ENCODE measurements around the gene ALDH7A1. TPM values are rescaled to one million over a fixed set of nuclear protein-coding genes. Genes with fewer than 3 reads are reported as not detected.
"Not testable (repeated sequence)": the region's sequence is repeated elsewhere in the genome, so short reads cannot be mapped to it uniquely, and the experiment has no call there.

The ALDH7A1 gene
- total RNA-seq, 1 donor from 2014 or later = 30.5 TPM

GRCh38 chr5:126633552-126633951 lies 38.5 kb upstream of the ALDH7A1 start:
- TF ChIP-seq, protein P1, sequence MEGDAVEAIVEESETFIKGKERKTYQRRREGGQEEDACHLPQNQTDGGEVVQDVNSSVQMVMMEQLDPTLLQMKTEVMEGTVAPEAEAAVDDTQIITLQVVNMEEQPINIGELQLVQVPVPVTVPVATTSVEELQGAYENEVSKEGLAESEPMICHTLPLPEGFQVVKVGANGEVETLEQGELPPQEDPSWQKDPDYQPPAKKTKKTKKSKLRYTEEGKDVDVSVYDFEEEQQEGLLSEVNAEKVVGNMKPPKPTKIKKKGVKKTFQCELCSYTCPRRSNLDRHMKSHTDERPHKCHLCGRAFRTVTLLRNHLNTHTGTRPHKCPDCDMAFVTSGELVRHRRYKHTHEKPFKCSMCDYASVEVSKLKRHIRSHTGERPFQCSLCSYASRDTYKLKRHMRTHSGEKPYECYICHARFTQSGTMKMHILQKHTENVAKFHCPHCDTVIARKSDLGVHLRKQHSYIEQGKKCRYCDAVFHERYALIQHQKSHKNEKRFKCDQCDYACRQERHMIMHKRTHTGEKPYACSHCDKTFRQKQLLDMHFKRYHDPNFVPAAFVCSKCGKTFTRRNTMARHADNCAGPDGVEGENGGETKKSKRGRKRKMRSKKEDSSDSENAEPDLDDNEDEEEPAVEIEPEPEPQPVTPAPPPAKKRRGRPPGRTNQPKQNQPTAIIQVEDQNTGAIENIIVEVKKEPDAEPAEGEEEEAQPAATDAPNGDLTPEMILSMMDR (IDR thresholded peaks at IDR 0.05; ENCODE audit: borderline replicate concordance) = no peak

GRCh38 chr5:126631920-126632319 lies 36.9 kb upstream of the ALDH7A1 start:
- no peak for DNase-seq
- Histone ChIP-seq H3K36me3 (no peaks in the 10 kb centered on the region), H3K4me3 (no peak overlapping the region), H3K27ac (replicated peaks) (no peak overlapping the region), H3K4me1 (no peaks in the 10 kb centered on the region), H3K27me3 (ENCODE audit: low read depth) (no peaks in the 10 kb centered on the region), H3K9me3 (replicated peaks) (no peaks in the 10 kb centered on the region)
- intact Hi-C loops (cut with micrococcal nuclease) = no loop called here
- TF ChIP-seq, protein P1 (IDR thresholded peaks at IDR 0.05; ENCODE audit: borderline replicate concordance) = no peak

More at GRCh38 chr5:126633552-126633951, 38.5 kb upstream of the ALDH7A1 start:
- intact Hi-C loops (cut with micrococcal nuclease) = no loop called here
- H3K4me1 ChIP-seq = no peaks in the 10 kb centered on the region
- no peak overlapping the region for H3K4me3 ChIP-seq
- H3K9me3 ChIP-seq (replicated peaks) = no peaks in the 10 kb centered on the region
- H3K27me3 ChIP-seq (ENCODE audit: low read depth) = no peaks in the 10 kb centered on the region
- no peak overlapping the region for H3K27ac ChIP-seq (replicated peaks)
- DNase-seq = no peak
- no peaks in the 10 kb centered on the region for H3K36me3 ChIP-seq

DNA sequence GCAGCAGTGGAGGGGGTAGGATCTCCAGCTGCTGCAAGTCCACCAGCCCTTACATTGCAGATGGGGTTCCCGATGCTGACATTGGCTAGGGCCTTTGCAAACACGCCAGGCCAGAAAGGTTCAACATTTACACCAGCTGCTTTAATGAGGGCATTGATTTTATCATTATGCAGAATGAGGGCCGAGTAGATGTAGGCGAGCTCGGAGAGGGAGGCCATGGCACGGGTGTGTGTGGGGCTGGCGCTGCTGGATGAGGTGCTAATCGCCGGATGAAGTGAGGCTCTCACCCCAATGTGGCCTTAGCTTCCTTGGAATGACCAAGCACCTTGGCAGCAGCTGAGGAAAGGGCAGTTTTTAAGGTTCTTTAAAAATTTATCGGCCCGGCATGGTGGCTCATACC lies 33.1 kb upstream of the ALDH7A1 start:
- Histone ChIP-seq H3K27me3 (ENCODE audit: low read depth) (no peaks in the 10 kb centered on the region), H3K4me1 (no peaks in the 10 kb centered on the region), H3K4me3 (no peak overlapping the region), H3K27ac (replicated peaks) (no peak overlapping the region), H3K9me3 (replicated peaks) (no peaks in the 10 kb centered on the region), H3K36me3 (peaks cover 26% of the 10 kb centered on the region)
- intact Hi-C loops (cut with micrococcal nuclease) = no loop called here
- DNase-seq = no peak
- TF ChIP-seq, protein P1 (IDR thresholded peaks at IDR 0.05; ENCODE audit: borderline replicate concordance) = no peak

- no peaks in the 10 kb centered on the region for H3K9me3 ChIP-seq (replicated peaks)
- TF ChIP-seq, protein P1 (IDR thresholded peaks at IDR 0.05; ENCODE audit: borderline replicate concordance) = no peak
- H3K4me1 ChIP-seq = no peaks in the 10 kb centered on the region
- H3K27ac ChIP-seq (replicated peaks) = no peak overlapping the region
- intact Hi-C loops (cut with micrococcal nuclease) = no loop called here
- no peaks in the 10 kb centered on the region for H3K27me3 ChIP-seq (ENCODE audit: low read depth)
- DNase-seq = no peak
- no peak overlapping the region for H3K4me3 ChIP-seq
- peaks cover 58% of the 10 kb centered on the region for H3K36me3 ChIP-seq
These were observed 29.5 kb upstream of the ALDH7A1 start for GRCh38 chr5:126624534-126624933.

DNA sequence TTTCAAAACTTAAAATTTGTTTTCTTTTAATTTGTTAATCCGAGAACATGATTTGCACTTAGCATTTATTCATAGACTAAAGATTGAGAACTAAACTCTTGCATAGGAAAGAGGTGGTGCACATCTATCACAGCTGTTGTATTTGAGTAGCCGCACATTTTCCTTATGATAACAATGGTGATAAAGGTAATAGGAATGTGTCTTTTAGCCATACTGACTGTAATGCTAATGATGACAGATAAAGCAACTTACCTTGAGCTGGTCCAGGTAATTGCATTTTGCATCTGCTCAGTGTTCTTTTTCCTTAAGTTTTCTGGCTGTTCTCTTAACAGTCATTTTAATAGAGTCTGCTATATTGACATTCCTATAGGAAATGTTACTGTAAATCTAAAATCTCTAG lies 24.8 kb upstream of the ALDH7A1 start:
- no peak overlapping the region for H3K4me3 ChIP-seq
- intact Hi-C loops (cut with micrococcal nuclease) = no loop called here
- H3K4me1 ChIP-seq = peaks cover 3% of the 10 kb centered on the region
- peaks cover 76% of the 10 kb centered on the region for H3K36me3 ChIP-seq
- no peaks in the 10 kb centered on the region for H3K9me3 ChIP-seq (replicated peaks)
- H3K27ac ChIP-seq (replicated peaks) = no peak overlapping the region
- DNase-seq = no peak
- H3K27me3 ChIP-seq (ENCODE audit: low read depth) = no peaks in the 10 kb centered on the region
- TF ChIP-seq, protein P1 (IDR thresholded peaks at IDR 0.05; ENCODE audit: borderline replicate concordance) = no peak

DNA sequence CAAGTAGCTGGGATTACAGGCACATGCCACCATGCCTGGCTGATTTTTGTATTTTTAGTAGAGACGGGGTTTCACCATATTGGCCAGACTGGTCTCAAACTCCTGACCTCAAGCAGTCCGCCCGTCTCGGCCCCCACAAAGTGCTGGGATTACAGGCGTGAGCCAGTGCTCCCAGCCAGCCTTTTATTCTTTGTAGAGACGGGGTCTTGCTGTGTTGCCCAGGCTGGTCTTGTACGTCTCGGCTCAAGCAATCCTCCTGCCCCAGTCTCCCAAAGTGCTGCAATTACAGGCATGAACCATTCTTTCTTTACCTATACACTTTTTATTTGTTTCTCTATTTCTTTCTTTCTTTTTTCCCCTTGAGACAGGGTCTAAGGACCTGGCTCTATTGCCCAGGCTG lies 22.6 kb upstream of the ALDH7A1 start:
- H3K4me3 ChIP-seq; H3K27me3 ChIP-seq (ENCODE audit: low read depth); DNase-seq; H3K4me1 ChIP-seq; H3K9me3 ChIP-seq (replicated peaks); H3K27ac ChIP-seq (replicated peaks); intact Hi-C loops (cut with micrococcal nuclease): not testable (repeated sequence)
- H3K36me3 ChIP-seq = peaks cover 74% of the 10 kb centered on the region

Measured in left ventricle myocardium inferior (tissue), 1 donor.